HG03066 (cell line): Measurements from ENCODE around the gene GFOD1.
"Not testable (repeated sequence)": the region's sequence is repeated elsewhere in the genome, so short reads cannot be mapped to it uniquely, and the experiment has no call there.

Experiments used
- ATAC-seq: cut with Tn5 transposase; IDR thresholded peaks from one replicate; pipeline ENCODE4 v1.9.1; 2021; ENCODE audit warnings: low read depth; ENCODE audit not compliant: unreplicated experiment

The GFOD1 gene

DNA sequence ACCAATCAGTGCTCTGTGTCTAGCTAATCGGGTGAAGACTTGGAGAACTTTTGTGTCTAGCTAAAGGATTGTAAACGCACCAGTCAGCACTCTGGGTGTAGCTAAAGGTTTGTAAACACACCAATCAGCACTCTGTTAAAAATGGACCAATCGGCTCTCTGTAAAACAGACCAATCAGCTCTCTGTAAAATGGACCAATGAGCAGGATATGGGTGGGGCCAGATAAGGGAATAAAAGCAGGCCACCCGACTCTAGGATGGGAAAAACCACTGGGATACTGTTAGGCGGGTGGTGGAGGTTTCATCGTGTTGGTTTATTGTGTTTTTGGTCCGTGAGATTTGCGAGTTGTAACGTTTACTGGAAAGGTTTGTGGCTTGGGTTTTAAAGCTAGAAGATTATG lies 25.5 kb upstream of the GFOD1 start:
- no peak for ATAC-seq

DNA sequence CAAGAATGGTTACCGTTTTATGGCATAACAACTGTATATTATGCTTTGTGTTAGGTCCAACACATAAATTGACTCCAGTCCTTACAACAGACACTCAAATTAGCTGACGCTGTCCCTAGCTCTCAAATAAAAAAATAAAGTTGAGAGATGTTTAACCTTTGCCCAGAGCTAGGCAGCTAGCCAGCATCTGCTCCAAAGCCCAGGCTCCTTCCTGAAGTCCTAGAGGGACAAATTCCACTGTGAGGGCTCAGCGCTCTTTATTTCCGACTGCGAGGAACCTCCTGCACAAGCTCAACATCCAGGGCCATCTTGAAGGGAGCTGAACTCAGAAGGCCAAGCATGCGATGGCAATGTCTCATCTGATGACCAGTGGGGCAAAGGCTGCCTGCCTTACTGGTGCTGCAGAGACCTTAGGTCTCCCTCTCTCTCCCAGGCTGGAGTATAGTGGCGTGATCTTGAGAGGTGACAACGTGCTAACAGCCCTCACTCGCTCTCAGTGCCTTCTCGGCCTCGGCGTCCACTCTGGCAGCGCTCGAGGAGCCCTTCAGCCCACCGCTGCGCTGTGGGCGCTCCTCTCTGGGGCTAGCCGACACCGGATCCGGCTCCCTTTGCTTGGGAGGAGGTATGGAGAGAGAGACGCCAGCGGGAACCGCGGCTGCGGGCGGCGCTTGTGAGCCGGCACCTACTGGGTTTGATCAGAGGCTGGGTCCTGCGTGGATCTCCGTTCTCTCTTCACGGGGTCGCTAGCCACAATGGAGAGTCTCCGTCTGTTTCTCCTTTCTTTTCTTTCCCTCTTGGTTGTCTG lies 24.7 kb upstream of the GFOD1 start:
- no peak for ATAC-seq

DNA sequence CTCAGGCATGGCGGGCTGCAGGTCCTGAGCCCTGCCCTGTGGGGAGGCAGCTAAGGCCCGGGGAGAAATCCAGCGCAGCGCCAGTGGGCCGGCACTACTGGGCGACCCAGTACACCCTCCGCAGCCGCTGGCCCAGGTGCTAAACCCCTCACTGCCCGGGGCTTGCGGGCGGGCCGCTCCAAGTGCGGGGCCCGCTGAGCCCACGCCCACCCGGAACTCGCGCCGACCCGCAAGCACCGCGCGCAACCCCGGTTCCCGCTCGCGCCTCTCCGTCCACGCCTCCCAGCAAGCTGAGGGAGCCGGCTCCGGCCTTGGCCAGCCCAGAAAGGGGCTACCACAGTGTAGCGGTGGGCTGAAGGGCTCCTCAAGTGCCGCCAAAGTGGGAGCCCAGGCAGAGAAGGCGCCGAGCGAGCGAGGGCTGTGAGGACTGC lies 23.8 kb upstream of the GFOD1 start:
- ATAC-seq, result not testable (repeated sequence)

DNA sequence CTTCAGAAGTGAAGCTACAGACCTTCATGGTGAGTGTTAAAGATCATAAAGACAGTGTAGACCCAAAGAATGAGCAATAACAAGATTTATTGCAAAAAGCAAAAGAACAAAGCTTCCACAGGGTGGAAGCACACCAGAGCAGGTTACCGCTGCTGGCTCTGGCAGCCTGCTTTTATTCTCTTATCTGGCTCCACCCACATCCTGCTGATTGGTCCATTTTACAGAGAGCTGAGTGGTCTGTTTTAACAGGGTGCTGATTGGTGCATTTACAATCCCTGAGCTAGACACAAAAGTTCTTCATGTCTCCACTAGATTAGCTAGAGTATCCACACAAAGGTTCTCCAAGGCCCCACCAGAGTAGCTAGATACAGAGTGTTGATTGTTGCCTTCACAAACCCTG lies 23.0 kb upstream of the GFOD1 start:
- not testable (repeated sequence) for ATAC-seq

DNA sequence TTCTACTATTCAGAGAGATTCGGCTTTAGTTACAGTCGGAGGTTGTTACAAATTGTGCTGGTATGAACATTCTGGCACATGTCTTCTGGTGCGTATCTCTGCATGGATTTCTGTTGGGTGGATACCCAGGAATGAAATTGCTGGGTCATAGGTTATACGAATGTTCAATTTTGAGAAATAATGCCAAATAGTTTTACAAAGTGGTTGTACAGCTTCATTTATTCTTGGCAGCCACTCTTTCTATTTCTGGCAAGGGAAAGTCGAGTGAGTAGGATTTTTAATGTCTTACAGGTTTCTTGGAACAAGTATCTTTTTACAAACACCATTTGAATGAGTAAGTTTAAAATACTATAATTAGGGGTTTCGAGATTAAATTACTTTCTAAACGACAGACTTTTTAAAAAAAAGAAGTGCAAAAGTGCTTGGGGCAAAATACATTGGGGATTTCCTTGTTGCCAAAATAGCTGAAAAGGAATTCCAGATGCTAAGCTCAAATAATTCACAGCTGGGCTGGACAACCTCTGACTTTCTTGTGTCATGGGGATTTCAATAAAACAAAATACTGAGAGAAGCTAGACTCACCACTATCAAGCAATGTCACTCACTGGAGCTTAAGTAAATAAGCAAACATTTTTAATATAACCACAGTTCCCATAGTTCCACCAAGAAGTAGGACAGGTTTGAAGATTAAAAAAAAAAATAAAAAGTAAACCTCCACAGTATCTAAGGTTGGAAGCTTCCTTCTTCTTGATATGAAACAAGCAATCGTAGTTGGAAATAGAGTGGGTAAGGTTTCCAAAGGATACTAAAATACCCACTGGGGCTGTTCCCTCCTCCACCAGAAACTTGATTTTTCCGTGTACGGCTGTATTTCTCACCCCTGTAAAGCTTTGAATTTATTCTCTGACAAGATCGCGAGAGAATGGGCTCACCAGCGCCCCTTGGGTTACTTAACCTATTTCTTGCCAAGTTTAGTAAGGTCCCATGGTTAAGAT lies 21.6 kb upstream of the GFOD1 start:
- ATAC-seq, result no peak

DNA sequence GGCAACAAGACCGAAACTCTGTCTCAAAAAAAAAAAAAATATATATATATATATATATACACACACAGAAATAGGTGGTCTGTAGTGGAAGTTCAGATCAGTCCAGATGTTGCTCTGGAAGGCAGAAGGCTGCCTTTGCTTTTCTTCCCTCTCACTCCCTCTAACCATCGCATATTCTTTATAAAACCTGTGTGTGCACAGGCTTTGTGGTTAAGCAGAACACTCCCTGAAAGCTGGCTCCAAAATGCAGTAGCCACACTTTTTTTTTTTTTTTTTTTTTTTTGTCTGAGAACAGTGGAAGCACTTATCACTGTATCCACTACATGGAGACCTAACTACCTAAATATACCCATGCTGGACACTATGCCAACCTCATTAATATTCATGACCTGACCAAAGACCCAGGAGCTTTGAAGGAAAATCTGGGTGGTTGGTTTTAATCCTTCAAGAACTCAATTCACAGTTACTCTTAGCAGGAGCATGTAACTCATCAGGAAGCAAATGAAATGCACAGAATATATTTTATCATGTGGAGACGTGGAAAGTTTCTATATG lies 20.0 kb upstream of the GFOD1 start:
- no peak for ATAC-seq

DNA sequence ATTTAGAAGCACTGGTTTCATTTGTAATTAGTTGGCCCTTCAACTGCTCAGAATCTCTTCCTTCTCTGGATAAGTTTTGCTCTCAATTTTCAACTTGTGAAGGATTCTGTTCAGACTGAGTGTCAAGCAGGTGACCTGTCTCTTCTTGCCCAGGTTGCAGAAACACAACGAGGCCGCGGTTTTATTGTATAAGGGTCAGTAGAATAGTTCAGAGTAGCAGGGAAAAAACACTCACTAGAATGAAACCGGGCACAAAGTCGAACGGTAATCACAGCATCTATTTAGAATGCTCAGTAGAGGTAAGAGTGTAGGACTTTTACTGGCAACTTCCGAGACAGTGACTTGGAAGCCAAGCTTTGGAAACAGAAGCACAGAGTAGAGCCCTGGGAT lies 17.9 kb upstream of the GFOD1 start:
- ATAC-seq, result no peak

DNA sequence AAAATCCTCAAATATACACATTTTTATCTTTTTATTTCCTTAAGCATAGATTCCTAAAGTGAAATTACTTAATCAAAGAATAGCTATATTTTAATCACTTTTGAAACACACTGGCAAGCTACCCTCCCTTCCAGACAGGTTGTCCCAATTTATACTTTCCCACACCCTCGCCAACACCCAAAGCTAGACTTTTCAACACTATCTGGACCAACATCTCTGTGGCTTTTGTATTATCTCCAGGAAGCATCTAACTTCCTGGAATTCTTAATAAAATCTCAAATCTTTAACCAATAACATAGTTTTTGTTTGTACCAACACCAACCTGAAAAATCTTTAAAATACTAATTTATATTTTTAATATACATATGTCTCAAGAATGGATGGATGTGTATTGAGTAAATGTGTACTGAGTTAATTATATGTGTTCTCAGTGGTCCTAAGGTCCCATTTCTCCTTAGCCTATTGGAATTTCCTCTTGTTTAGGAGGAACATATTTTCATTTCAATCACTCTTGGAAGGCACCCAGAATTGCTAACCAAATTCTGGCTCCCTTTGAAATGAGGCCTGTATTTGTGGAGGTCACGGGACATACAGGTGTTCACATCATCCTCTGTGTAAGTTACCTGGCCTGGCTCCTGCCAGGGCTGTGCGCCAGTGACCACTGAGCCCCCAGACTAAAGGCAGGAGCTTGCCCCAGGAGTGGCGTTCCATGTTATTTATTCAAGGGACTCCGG lies 17.4 kb upstream of the GFOD1 start:
- ATAC-seq, result no peak

DNA sequence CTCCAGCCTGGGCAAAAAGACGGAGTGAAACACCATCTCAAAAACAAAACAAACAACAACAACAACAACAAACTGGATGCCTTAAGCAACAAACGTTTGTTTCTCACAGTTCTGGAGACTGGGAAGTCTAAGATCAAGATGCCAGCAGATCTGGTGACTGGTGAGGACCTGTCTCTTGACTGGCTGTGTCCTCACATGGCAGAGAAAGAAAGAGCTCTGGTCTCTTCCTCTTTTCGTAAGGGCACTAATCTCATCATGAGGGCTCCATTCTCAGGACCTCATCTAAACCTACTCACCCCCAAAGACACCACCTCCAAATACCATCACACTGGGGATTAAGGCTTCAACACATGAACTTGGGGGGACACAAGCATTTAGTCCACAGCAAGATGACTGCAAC lies 13.5 kb upstream of the GFOD1 start:
- no peak for ATAC-seq

DNA sequence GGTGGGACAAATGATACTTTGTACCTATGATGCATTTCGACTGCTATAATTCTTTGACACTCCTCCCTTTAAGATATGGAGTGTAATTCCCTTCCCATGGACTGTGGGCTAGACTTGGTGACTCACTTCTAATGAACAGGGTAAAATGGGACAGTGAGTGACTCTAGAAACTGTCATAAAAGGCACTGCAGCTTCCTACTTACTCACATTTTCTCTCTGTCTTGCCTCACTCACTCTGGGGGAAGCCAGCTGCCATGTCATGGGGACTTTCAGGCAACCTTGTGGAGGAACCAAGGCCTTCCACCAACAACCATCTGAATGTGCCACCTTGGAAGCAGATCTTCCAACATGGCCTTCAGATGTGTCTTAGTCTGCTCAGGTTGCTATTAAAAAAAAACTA lies 12.9 kb upstream of the GFOD1 start:
- no peak for ATAC-seq

DNA sequence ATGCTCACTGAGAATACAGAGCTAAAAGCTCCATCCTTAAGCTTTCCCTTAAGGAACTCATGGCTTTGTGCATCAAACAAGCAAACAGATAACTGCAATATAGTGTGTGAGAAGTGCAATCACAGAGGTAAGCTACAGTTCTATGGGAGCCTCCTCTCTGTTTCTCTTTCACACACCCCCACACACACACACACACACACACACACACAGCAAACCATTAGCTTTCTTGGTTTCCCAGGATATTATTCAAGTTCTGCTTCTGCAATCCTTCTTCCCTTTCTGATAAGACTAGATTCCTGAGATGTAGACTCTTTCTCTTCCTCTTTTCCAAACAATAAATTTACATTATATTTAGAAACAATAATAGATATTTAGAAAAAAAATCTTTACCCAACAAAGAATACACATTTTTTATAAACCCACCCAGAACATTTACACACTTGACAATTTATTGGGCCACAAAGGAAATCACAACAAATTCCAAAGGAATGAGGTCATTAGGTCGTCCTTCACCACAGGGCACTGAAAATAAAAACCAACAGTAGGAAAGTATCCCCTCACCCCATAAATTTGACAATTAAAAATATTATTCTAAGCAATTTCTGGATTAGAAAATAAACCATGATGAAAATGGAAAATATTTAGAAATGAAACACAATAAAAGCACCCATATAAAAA lies 9.3 kb upstream of the GFOD1 start:
- no peak for ATAC-seq

DNA sequence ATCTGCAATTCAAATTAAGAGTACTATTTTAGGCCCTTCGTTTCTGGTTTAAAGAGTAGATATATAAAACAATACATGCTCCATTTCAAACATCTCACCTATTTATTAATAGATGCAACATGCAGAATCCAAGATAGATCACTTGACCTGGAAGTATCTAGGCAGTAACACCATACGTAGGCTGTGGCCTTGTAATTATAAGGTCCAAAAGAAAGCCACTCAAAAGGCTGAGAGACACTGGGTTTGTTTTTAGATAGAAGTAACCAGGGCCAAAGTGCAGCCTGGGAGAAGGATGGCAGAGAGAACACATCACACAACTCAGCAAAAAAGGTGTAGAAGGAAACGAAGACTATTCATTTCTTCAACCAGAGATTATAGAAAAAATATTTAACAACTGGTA lies 8.4 kb upstream of the GFOD1 start:
- ATAC-seq, result no peak

DNA sequence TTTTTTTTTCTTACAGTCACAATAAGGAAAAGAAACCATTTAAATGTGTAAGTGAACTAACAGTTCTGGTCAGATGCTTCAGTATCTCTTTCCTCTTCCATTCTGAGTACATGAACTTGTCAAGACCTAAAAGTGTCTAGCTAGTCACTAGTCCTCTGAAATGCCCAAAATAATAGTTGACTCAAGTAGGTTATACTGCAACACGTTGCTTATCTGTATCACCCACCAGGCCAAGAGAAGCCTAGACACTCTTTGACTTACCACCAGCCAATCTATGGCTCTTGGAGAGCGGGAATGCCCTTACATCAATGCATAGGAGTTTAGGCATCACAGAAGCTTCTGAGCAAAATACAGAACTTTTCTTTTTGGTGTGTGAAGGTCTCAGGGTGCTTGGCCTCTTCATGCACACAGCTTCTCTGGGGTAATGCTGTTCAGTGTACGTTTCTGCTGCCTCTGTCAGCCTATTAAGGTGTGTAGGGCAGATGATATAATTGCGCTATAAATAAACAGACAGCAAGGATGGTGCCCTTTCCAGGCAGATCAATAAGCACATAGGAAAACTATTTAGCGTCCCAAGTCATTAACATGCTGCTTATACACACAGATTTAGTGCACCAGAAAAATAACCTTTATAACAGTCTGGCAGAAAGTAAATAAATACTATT lies 7.8 kb upstream of the GFOD1 start:
- no peak for ATAC-seq

DNA sequence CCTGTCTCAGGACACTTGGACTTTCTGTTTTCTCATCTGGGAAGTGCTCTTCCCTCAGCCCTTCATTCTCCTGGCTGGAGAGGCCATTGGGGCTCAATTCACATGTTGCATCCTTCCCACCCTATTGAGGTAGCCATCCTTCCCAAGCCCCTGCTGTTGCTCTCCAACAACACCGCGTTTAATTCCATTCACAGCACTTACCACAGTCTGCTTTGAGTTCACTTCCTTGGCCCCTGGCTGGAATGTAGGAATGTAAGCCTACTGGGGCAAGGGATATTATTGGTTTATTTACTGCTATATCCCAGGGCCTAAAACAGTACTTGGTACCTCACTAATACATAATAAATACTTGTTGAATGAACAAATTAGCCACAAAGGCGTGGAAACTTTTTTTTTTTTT lies 6.7 kb upstream of the GFOD1 start:
- ATAC-seq, result no peak

DNA sequence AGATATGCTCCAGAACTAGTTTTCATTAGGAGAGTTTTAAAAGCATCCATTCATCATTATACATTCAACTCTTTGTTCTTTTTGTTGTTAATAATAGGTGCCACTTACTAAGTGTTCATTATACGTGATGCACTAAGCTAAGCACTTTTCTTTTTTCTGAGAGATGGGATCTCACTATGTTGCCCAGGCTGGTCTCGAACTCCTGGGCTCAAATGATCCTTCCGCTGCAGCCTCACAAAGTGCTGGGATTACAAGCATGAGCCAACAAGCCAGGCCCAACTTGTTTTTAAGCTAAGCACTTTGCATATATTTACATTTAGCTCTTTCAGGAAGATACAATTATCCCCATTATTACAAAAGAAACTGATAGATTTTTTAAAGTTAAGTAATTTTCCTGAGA lies 5.7 kb upstream of the GFOD1 start:
- ATAC-seq, result no peak

DNA sequence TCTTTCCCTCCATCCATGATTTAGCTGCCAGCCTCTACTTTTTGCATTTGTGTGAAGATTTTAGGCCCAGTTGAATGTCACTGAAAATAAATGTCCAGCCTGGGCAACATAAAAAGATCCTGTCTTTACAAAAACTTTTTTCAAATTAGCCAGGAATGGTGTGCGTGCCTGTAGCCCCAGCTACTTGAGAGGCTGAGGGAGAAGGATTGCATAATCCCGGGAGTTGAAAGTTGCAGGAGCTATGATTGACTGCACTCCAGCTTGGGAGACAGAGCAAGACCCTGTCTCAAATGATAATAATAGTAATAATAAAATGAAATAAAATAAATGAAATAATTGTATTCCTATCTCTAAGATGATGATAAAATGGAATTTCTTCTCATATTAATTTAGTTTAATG lies 5.0 kb upstream of the GFOD1 start:
- ATAC-seq, result no peak

DNA sequence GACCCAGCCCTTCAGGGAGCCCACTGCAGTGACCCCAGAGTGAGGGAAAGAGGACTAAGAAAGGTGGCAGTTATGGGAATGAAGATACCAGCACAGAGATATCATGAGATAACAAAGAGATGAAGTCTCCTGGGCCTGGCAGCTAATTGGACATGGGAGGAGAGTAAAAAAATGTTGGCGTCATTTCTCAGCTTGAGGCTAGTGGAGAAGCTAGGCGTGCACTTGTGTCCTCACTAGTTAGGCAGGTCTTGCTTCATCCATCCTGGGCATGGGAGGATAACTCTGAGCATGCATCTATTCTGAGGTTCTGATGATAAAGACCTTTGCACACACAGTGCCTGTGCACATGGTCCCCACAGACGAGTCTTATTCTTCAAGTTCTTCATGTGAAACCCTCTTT lies 4.1 kb upstream of the GFOD1 start:
- no peak for ATAC-seq

DNA sequence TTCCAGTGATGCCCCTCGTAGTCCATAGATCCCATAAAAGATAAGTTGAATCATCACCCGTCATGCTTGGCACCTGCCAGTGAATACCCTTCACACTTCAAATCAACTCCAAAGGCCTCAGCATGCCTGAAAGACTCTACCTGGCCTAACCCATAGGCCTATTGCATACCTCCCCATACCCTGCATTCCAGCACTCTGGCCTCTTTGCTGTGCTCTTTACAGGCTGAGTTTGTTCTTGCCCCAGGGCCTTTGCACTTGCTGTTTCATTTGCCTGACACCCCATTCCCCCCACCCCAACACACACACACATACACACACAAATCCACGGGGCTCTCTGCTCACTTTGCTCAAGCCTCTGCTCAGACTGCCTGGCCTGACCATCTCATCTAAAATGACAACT lies 3.0 kb upstream of the GFOD1 start:
- no peak for ATAC-seq

DNA sequence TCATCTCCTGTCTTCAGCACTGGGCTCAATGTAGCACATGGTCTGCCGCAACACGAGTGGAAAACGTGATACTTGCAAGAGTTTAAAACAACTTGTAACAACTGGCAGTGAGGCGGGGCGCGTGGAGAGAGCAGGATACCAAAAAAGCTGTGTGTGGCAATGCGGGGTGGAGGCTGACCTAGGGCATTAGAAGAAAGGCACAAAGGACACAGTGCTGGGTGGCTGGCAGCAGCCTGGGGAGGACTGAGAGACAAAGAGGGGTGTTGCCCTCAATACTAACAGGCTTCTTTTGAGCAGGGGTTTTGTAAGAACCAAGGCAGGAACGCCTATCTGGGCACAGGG lies 1.5 kb upstream of the GFOD1 start:
- no peak for ATAC-seq
